ENCODE results near the gene EHMT1.
"Not testable (repeated sequence)": the region's sequence is repeated elsewhere in the genome, so short reads cannot be mapped to it uniquely, and the experiment has no call there.

Gene EHMT1

DNA sequence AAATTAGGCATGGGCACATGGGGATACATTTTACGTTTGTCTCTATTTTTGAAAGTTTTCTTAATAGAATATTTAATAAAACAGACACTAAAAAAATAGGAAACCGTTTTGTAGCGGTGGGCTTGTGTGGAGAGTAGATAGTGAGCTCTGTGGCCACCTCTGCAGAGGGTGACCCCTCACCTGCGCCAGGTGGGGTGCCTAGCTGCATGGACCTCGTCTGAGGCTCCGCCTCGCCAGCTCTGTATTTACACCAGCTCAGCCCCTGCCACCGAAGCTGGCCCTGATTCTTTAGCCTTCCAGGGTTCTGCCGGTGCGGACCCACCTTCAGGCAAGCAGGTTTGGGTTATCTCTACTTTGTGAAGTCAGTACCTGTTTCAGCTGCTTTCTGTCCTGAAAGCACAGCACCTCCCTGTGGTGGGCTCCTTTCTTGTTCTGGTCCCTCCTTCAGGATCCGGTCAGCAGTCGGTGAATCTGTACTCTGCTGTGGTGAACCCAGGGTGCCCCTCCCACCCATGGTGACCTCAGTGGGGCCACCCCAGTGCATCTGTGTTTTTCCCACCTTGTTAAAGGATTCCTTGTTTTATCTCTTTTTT lies 153.6 kb downstream of the EHMT1 start:
- no peak overlapping the region for H3K4me3 ChIP-seq (replicated peaks; ENCODE audit: low read depth, low read length)
- DNase-seq (ENCODE audit: extremely low read depth, low read depth): no peak
- TF ChIP-seq, protein P1, sequence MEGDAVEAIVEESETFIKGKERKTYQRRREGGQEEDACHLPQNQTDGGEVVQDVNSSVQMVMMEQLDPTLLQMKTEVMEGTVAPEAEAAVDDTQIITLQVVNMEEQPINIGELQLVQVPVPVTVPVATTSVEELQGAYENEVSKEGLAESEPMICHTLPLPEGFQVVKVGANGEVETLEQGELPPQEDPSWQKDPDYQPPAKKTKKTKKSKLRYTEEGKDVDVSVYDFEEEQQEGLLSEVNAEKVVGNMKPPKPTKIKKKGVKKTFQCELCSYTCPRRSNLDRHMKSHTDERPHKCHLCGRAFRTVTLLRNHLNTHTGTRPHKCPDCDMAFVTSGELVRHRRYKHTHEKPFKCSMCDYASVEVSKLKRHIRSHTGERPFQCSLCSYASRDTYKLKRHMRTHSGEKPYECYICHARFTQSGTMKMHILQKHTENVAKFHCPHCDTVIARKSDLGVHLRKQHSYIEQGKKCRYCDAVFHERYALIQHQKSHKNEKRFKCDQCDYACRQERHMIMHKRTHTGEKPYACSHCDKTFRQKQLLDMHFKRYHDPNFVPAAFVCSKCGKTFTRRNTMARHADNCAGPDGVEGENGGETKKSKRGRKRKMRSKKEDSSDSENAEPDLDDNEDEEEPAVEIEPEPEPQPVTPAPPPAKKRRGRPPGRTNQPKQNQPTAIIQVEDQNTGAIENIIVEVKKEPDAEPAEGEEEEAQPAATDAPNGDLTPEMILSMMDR (IDR thresholded peaks at IDR 0.05; ENCODE audit: low read depth, low read length, missing control alignments): no peak

DNA sequence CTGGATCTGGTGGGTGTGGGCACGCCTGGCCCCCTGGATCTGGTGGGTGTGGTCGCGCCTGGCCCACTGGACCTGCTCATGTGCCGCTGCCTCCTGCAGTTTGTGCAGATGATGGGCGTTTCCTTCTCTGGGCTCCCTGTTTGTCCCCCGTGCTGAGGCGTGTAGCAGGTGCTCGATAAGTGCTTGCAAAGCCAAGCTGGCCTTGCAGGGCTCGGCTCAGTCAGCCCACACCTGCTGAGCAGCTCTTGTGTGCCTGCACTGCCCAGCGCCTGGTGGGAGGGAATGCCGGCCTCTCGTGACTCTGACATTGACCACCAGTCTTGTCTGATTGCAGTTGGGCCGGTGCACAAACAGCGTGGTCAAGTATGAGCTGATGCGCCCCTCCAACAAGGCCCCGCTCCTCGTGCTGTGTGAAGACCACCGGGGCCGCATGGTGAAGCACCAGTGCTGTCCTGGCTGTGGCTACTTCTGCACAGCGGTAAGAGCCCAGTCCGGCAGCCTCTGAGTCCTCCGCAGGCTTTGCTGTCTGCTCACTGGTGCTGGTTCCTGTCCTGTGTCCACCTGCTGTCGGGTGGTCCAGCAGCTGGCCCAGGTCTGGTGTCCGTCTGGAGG lies 156.1 kb downstream of the EHMT1 start:
- no peak for DNase-seq (ENCODE audit: extremely low read depth, low read depth)
- TF ChIP-seq, protein P1 (IDR thresholded peaks at IDR 0.05; ENCODE audit: low read depth, low read length, missing control alignments): no peak
- no peak overlapping the region for H3K4me3 ChIP-seq (replicated peaks; ENCODE audit: low read depth, low read length)

DNA sequence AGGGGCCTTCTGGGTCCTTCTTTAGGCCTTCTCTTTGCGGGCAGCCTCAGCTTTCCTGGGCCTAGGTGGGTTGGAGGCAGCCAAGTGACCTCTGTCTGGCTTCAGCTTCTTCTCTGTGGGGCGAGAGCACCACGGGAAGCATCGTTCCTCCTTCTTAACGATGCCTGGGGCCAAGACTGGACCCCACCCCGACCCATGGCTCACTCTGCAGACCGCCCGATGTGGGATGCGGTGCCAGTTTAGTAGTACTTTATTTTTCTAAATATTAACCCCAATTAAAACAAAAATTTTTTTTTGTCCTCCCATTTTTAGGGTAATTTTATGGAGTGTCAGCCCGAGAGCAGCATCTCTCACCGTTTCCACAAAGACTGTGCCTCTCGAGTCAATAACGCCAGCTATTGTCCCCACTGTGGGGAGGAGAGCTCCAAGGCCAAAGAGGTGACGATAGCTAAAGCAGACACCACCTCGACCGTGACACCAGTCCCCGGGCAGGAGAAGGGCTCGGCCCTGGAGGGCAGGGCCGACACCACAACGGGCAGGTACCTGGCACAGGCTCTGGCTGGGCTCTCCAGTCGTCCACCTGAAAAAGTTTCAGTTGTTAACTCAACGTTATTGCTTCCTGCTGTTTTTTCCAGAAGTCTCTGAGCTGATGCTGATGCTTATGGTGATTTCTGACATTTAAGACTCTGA lies 157.6 kb downstream of the EHMT1 start:
- TF ChIP-seq, protein P1 (IDR thresholded peaks at IDR 0.05; ENCODE audit: low read depth, low read length, missing control alignments): no peak
- DNase-seq (ENCODE audit: extremely low read depth, low read depth): no peak
- no peak overlapping the region for H3K4me3 ChIP-seq (replicated peaks; ENCODE audit: low read depth, low read length)

DNA sequence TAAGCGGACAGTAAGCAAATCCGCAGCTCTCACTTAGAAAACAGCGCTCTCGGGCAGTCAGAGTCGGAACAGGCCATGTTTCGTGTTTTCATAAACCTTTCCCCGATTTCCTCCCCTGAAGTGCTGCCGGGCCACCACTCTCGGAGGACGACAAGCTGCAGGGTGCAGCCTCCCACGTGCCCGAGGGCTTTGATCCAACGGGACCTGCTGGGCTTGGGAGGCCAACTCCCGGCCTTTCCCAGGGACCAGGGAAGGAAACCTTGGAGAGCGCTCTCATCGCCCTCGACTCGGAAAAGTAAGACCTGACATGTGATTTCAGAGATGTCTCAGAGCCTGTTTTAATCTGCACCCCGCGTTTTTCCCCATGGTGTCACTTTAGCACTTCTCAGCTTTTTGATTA lies 159.0 kb downstream of the EHMT1 start:
- TF ChIP-seq, protein P1 (IDR thresholded peaks at IDR 0.05; ENCODE audit: low read depth, low read length, missing control alignments): no peak
- no peak overlapping the region for H3K4me3 ChIP-seq (replicated peaks; ENCODE audit: low read depth, low read length)
- DNase-seq (ENCODE audit: extremely low read depth, low read depth): no peak

DNA sequence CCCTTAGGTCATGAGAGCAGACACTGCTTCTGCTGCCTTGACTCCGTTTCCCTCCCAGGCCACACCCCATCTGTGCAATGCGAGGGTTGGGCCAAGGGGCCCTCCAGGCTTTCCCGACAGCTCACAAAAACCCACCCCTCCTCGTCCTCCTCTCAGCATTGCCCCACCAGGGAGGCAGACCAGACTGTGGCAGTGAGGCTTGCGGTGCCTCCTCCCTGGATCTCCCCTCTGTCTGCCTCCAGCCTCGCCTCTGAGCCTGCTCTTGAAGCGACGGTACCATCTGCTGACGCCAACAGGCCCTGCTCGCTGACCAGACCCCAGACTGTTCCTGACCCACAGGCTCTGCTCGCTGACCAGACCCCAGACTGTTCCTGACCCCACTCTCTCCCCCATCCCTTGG lies 159.5 kb downstream of the EHMT1 start:
- TF ChIP-seq, protein P1 (IDR thresholded peaks at IDR 0.05; ENCODE audit: low read depth, low read length, missing control alignments): no peak
- no peak overlapping the region for H3K4me3 ChIP-seq (replicated peaks; ENCODE audit: low read depth, low read length)
- no peak for DNase-seq (ENCODE audit: extremely low read depth, low read depth)

DNA sequence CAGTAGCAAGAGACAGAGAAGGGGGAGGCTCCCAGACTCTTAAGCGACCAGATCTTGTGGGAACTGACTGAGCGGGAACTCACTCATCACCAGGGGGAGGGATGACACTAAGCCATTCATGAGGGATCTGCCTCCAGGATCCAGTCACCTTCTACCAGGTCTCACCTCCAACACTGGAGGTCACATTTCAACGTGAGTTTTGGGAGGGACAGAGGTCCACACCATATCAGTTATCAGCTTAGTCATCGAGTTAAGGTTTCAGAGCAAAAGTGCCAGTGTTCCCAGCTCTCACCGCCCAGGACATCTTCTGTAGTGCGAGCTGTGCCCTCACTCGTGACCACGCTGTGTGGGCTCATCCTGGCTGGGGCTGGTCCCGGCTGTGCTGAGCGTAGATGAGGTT lies 160.1 kb downstream of the EHMT1 start:
- TF ChIP-seq, protein P1 (IDR thresholded peaks at IDR 0.05; ENCODE audit: low read depth, low read length, missing control alignments): no peak
- H3K4me3 ChIP-seq (replicated peaks; ENCODE audit: low read depth, low read length): no peak overlapping the region
- no peak for DNase-seq (ENCODE audit: extremely low read depth, low read depth)

DNA sequence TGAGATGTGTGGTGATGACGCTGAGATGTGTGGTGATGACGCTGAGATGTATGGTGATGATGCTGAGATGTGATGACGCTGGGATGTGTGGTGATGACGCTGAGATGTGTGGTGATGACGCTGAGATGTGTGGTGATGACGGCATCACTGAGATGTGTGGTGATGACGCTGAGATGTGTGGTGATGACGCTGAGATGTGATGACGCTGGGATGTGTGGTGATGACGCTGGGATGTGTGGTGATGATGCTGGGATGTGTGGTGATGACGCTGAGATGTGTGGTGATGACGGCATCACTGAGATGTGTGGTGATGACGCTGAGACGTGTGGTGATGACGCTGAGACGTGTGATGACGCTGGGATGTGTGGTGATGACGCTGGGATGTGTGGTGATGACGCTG lies 161.2 kb downstream of the EHMT1 start:
- H3K4me3 ChIP-seq (replicated peaks; ENCODE audit: low read depth, low read length); DNase-seq (ENCODE audit: extremely low read depth, low read depth): not testable (repeated sequence)

Data from HFF-Myc (cell line).